ENCODE data around the gene NFATC2IP. TPM values are rescaled to one million over a fixed set of nuclear protein-coding genes. Genes with fewer than 3 reads are reported as not detected.

Gene NFATC2IP
- total and polyA plus RNA-seq, 9 of the 15 experiments (the other 6 are each of a cell fraction or from before 2014, with no cell fraction given) = 15.6 to 106 (median 46.9) TPM

DNA sequence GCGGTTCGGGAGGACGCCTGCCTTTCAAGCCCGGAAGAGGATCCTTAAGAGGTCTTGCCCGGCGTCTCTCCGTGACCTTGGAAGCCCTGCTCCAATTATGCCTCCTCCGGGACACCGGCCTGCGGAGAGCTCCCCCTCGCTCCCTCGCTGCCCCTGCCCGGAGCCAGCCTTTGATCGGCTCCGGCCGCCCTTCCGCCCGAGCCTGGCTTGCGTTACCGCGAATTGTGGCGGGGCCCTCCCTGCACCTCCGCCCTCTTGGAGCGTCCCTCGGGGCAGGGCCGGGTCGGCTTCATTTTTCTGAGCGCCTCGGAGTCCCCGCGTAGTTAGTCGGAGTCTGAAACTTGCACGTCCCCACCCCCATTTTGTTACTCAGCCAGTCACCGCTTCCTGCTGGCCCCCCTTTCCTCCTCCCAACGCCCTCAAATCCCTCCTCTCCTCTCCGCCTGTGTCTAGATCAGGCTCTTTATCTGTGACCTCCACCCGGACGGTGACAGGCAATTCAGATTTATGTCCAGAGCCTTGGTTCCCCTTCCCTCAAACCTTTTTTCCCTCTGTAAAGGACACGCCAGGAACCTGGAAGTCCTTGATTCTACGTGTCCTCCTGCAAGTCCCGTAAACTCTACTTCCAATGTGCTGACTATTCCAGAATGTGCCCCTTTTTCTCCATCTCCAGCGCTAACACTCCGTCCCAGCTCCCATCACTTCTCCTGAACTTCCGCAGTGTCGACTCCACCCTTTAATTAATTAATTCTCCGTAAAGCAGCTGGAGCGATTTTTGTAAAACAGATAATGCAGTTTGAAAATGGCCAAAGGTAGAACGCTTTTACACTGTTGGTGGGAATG, 25.1 kb upstream of the NFATC2IP start (continued):
- TF ChIP-seq C11orf30 (IDR thresholded peaks at IDR 0.05; ENCODE audit: low read depth) (peak; percentile 70), ZNF3 (CRISPR knock-in tag; IDR thresholded peaks at IDR 0.05) (no peak), KLF13 (tag; IDR thresholded peaks at IDR 0.05; ENCODE audit: borderline replicate concordance, low read depth) (no peak), DNMT1 (IDR thresholded peaks at IDR 0.05) (no peak), SRSF7 (optimal IDR thresholded peaks at IDR 0.05; ENCODE audit: low read depth, low read length) (no peak), BRCA1 (IDR thresholded peaks at IDR 0.05) (no peak), BRCA1 (CRISPR knock-in tag; IDR thresholded peaks at IDR 0.05) (no peak), ZNF165 (CRISPR knock-in tag; IDR thresholded peaks at IDR 0.05; ENCODE audit: borderline replicate concordance) (no peak), HNRNPUL1 (IDR thresholded peaks at IDR 0.05; ENCODE audit: low read length) (no peak), ZNF134 (CRISPR knock-in tag; conservative IDR thresholded peaks at IDR 0.05) (no peak), ZNF444 (CRISPR knock-in tag; IDR thresholded peaks at IDR 0.05) (0 out of 2 replicates have a peak, but pooled peaks have one; percentile 28), ZSCAN32 (CRISPR knock-in tag; IDR thresholded peaks at IDR 0.05) (peak; percentile 66; the same call in 1 of the 2 replicates), NUFIP1 (IDR thresholded peaks at IDR 0.05; ENCODE audit: partially characterized antibody) (no peak), RCOR1 (IDR thresholded peaks at IDR 0.05; ENCODE audit: borderline replicate concordance in 1 of 2, low read depth in 2 of 2, low read length in 2 of 2) (peak; percentile 96 to 100)
- TF ChIP-seq, protein P1, sequence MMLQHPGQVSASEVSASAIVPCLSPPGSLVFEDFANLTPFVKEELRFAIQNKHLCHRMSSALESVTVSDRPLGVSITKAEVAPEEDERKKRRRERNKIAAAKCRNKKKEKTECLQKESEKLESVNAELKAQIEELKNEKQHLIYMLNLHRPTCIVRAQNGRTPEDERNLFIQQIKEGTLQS (IDR thresholded peaks at IDR 0.05) = peak; percentile 38; the same call in 1 of the 2 replicates
- TF ChIP-seq, protein P1 (CRISPR knock-in tag; conservative IDR thresholded peaks at IDR 0.05) = 0 out of 2 replicates have a peak, but pooled peaks have one; percentile 21
- TF ChIP-seq, protein P2, sequence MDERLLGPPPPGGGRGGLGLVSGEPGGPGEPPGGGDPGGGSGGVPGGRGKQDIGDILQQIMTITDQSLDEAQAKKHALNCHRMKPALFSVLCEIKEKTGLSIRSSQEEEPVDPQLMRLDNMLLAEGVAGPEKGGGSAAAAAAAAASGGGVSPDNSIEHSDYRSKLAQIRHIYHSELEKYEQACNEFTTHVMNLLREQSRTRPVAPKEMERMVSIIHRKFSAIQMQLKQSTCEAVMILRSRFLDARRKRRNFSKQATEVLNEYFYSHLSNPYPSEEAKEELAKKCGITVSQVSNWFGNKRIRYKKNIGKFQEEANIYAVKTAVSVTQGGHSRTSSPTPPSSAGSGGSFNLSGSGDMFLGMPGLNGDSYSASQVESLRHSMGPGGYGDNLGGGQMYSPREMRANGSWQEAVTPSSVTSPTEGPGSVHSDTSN (CRISPR knock-in tag; IDR thresholded peaks at IDR 0.05; ENCODE audit: low read depth) = peak; percentile 74
- TF ChIP-seq, protein P2 (tag; conservative IDR thresholded peaks at IDR 0.05; ENCODE audit: low read depth) = peak; percentile 99
- TF ChIP-seq, protein P3, sequence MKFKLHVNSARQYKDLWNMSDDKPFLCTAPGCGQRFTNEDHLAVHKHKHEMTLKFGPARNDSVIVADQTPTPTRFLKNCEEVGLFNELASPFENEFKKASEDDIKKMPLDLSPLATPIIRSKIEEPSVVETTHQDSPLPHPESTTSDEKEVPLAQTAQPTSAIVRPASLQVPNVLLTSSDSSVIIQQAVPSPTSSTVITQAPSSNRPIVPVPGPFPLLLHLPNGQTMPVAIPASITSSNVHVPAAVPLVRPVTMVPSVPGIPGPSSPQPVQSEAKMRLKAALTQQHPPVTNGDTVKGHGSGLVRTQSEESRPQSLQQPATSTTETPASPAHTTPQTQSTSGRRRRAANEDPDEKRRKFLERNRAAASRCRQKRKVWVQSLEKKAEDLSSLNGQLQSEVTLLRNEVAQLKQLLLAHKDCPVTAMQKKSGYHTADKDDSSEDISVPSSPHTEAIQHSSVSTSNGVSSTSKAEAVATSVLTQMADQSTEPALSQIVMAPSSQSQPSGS (CRISPR knock-in tag; IDR thresholded peaks at IDR 0.05) = no peak
- TF ChIP-seq, protein P4, sequence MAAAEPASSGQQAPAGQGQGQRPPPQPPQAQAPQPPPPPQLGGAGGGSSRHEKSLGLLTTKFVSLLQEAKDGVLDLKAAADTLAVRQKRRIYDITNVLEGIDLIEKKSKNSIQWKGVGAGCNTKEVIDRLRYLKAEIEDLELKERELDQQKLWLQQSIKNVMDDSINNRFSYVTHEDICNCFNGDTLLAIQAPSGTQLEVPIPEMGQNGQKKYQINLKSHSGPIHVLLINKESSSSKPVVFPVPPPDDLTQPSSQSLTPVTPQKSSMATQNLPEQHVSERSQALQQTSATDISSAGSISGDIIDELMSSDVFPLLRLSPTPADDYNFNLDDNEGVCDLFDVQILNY (CRISPR knock-in tag; IDR thresholded peaks at IDR 0.05) = no peak

Measured in K562 (cell line).